NCI-H345 treated with DMSO at 0.1 percent for 48 hours (cell line): ENCODE measurements around the gene WNT8A.

Experiments used
- DNase-seq: peaks from one replicate; lab custom pipeline; 2025; ENCODE audit not compliant: unreplicated experiment; lab: John Stamatoyannopoulos, UW

Gene WNT8A

GRCh38 chr5:138139781-138140090 is 55.9 kb downstream of the WNT8A start:
- no peak for DNase-seq

- DNase-seq: no peak
Measured at GRCh38 chr5:138140268-138140667, 56.4 kb downstream of the WNT8A start.
